Kidney (tissue), 11 donors: Measurements from ENCODE around the gene NBPF20. TPM values are rescaled to one million over a fixed set of nuclear protein-coding genes. Genes with fewer than 3 reads are reported as not detected.
"Not testable (repeated sequence)": the region's sequence is repeated elsewhere in the genome, so short reads cannot be mapped to it uniquely, and the experiment has no call there.

ENCODE experiments used
- DNase-seq, 5 donors: peaks; one replicate each; pipeline ENCODE4 v3.0.0-alpha.2; 2013 to 2020
- FAIRE-seq: peaks from 2 replicates; lab custom pipeline; 2012; peaks lifted over from hg19 to GRCh38; lab: Jason Lieb, UNC
- H3K27ac ChIP-seq, 2 donors: one replicate each; pipeline ENCODE4 v1.7.0; 2013; ENCODE audit warnings: low read depth in 2 of 2, low read length in 2 of 2, inconsistent platforms in 1 of 2
- H3K27me3 ChIP-seq: one replicate; pipeline ENCODE4 v1.7.1; 2013; ENCODE audit warnings: low read length, inconsistent platforms; ENCODE audit not compliant: control insufficient read depth, insufficient read depth
- H3K36me3 ChIP-seq, 3 donors: one replicate each; pipeline versions ENCODE4 v1.7.0 to v1.7.1; 2013; ENCODE audit warnings: low read length in 3 of 3, control low read depth in 1 of 3, inconsistent platforms in 1 of 3; ENCODE audit not compliant: insufficient read depth in 3 of 3, control insufficient read depth in 2 of 3
- H3K4me1 ChIP-seq, 3 donors: one replicate each; pipeline versions ENCODE4 v1.7.0 to v1.7.1; 2013; ENCODE audit warnings: low read length in 3 of 3, inconsistent platforms in 1 of 3, low read depth in 1 of 3; ENCODE audit not compliant: control insufficient read depth in 2 of 3, insufficient read depth in 2 of 3
- H3K4me3 ChIP-seq, 3 donors: one replicate each; pipeline versions ENCODE4 v1.7.0 to v1.8.1; 2013; ENCODE audit warnings: low read length in 3 of 3, control low read depth in 1 of 3, inconsistent platforms in 1 of 3
- H3K9ac ChIP-seq, 3 donors: one replicate each; pipeline versions ENCODE4 v1.7.0 to v1.7.1; 2013; ENCODE audit warnings: low read length in 3 of 3, control low read depth in 1 of 3, inconsistent platforms in 1 of 3
- H3K9me3 ChIP-seq, 3 donors: one replicate each; pipeline versions ENCODE4 v1.7.0 to v1.7.1; 2013; ENCODE audit warnings: low read length in 3 of 3, control low read depth in 1 of 3, inconsistent platforms in 1 of 3; ENCODE audit not compliant: control insufficient read depth in 2 of 3, insufficient read depth in 1 of 3
- intact Hi-C: fragments of 100-400 bp; cut with DNase I; formaldehyde crosslinking; loops from one replicate; pipeline ENCODE4 v1.11.1; 2022
- polyA plus RNA-seq: library from polyadenylated mRNA; stranded (reverse); fragments of 350-450 nt; fragmentation: Illumina TruSeq; extraction: RNeasy Lipid Tissue Mini Kit (QIAGEN cat#74804); gene quantifications from one replicate; pipeline ENCODE4 v1.2.3, GENCODE V29; 2014; ENCODE audit warnings: low read depth, low replicate concordance; ENCODE audit not compliant: insufficient read depth
- total RNA-seq: library from RNA; stranded (reverse); fragmentation: NEBNext Ultra II Directional; extraction: Animal tissue kit (Norgen Biotek cat#: 25700); gene quantifications from one replicate; pipeline ENCODE4 v1.2.1, GENCODE V29; 2021
- donor health status: control.
- donor health status: control.
- donor health status: DM: yes; HTN: yes; CAD: no.
- donor health status: Normal renal cell carcinoma (clear cell type).

NBPF20 gene
- total and polyA plus RNA-seq, 2 donors from 2014 or later, result 0.69 to 3.8 TPM

- peak; percentile 20 to 55 (median 45) for DNase-seq
- intact Hi-C loops, H3K27ac ChIP-seq, H3K9me3 ChIP-seq, H3K36me3 ChIP-seq, FAIRE-seq, H3K27me3 ChIP-seq, H3K4me3 ChIP-seq, H3K4me1 ChIP-seq, H3K9ac ChIP-seq: not testable (repeated sequence)
These were observed 26.5 kb upstream of the NBPF20 start for GRCh38 chr1:145451914-145452313.

- FAIRE-seq, intact Hi-C loops, H3K4me1 ChIP-seq, H3K36me3 ChIP-seq, H3K27me3 ChIP-seq, H3K4me3 ChIP-seq, H3K9me3 ChIP-seq, DNase-seq, H3K27ac ChIP-seq, H3K9ac ChIP-seq: not testable (repeated sequence)
These were observed 19.8 kb upstream of the NBPF20 start for GRCh38 chr1:145445219-145445618.

GRCh38 chr1:145442340-145442739 is 16.9 kb upstream of the NBPF20 start:
- DNase-seq, H3K9me3 ChIP-seq, H3K27me3 ChIP-seq, H3K36me3 ChIP-seq, H3K9ac ChIP-seq, FAIRE-seq, H3K4me3 ChIP-seq, intact Hi-C loops, H3K4me1 ChIP-seq, H3K27ac ChIP-seq: not testable (repeated sequence)

GRCh38 chr1:145431363-145432256 is 6.2 kb upstream of the NBPF20 start:
- intact Hi-C loops, FAIRE-seq, H3K4me3 ChIP-seq, H3K9me3 ChIP-seq, H3K9ac ChIP-seq, H3K27ac ChIP-seq, H3K36me3 ChIP-seq, H3K4me1 ChIP-seq: not testable (repeated sequence)
- H3K27me3 ChIP-seq, result peaks cover 10% of the 10 kb centered on the region
- DNase-seq, result peak in 1 of 5 donors; percentile 36

GRCh38 chr1:145430830-145431229 is 5.4 kb upstream of the NBPF20 start:
- H3K27ac ChIP-seq, intact Hi-C loops, H3K9me3 ChIP-seq, DNase-seq, H3K36me3 ChIP-seq, H3K4me3 ChIP-seq, H3K4me1 ChIP-seq, FAIRE-seq, H3K9ac ChIP-seq: not testable (repeated sequence)
- peaks cover 10% of the 10 kb centered on the region for H3K27me3 ChIP-seq

- intact Hi-C loops, H3K9ac ChIP-seq, H3K9me3 ChIP-seq, H3K27ac ChIP-seq, H3K36me3 ChIP-seq, H3K4me1 ChIP-seq, FAIRE-seq, DNase-seq, H3K4me3 ChIP-seq: not testable (repeated sequence)
- H3K27me3 ChIP-seq, result peaks cover 10% of the 10 kb centered on the region
These were observed 3.9 kb upstream of the NBPF20 start for GRCh38 chr1:145429329-145429728.

- H3K9me3 ChIP-seq, H3K27ac ChIP-seq, H3K4me1 ChIP-seq, intact Hi-C loops, H3K27me3 ChIP-seq, H3K36me3 ChIP-seq, FAIRE-seq: not testable (repeated sequence)
- Histone ChIP-seq H3K9ac (peak overlapping the region in 1 of 3 donors; percentile 38), H3K4me3 (peak overlapping the region; percentile 64 to 74 (median 72))
- DNase-seq, result peak in 2 of 5 donors; percentile 8 to 68
These were observed 579 bp downstream of the NBPF20 start for GRCh38 chr1:145424612-145425435.

- H3K9me3 ChIP-seq, FAIRE-seq, H3K4me1 ChIP-seq, H3K36me3 ChIP-seq, H3K27me3 ChIP-seq, H3K9ac ChIP-seq, H3K4me3 ChIP-seq, H3K27ac ChIP-seq, intact Hi-C loops, DNase-seq: not testable (repeated sequence)
These were observed 10.3 kb downstream of the NBPF20 start for GRCh38 chr1:145415149-145415548.
